SK-N-SH (cell line): ENCODE measurements around the gene MACROD1. TPM values are rescaled to one million over a fixed set of nuclear protein-coding genes. Genes with fewer than 3 reads are reported as not detected.
A peak's percentile ranks its signal among the peaks of the same experiment; 100 is the strongest.

ENCODE experiments used
- CTCF ChIA-PET: fragments of 300-600, 350-600 bp; formaldehyde crosslinking; extraction: SDS; loops from one replicate; lab custom pipeline; 2021; lab: Yijun Ruan, JAX
- POLR2A ChIA-PET: fragments of 350-600 bp; sonication (Branson Sonifier 250); formaldehyde crosslinking; extraction: SDS; loops from one replicate; lab custom pipeline; 2020; ENCODE audit warnings: antibody characterized with exemption, inconsistent platforms; lab: Yijun Ruan, JAX
- DNase-seq: peaks from one replicate; pipeline ENCODE4 v3.0.0; 2012
- H2AFZ ChIP-seq: fragments of 200-600 bp; sonication (generic); 2 replicates; pipeline ENCODE4 v1.8.1; 2016; ENCODE audit warnings: antibody characterized with exemption, mild to moderate bottlenecking, low read depth
- H3F3A ChIP-seq: fragments of 200-600 bp; sonication (generic); replicated peaks from 2 replicates; pipeline ENCODE3; 2016; ENCODE audit warnings: antibody characterized with exemption, mild to moderate bottlenecking; ENCODE audit not compliant: insufficient read depth
- H3K27ac ChIP-seq, 2 experiments: fragments of 200-500 bp in 1 of 2; fragments of 200-600 bp in 1 of 2; sonication (Bioruptor generic) in 1 of 2; sonication (generic), shearing (Covaris generic) in 1 of 2; 2 replicates each; pipeline versions ENCODE4 v1.5.1 to v1.6.1; 2014 to 2016; ENCODE audit warnings: low read depth in 2 of 2, inconsistent platforms in 1 of 2, low read length in 1 of 2, mild to moderate bottlenecking in 1 of 2, mixed read lengths in 1 of 2
- H3K27me3 ChIP-seq: fragments of 200-600 bp; sonication (generic), shearing (Covaris generic); 2 replicates; pipeline ENCODE4 v1.6.1; 2016; ENCODE audit warnings: mixed run types; ENCODE audit not compliant: insufficient read depth
- H3K36me3 ChIP-seq, 2 experiments: fragments of 200-500 bp in 1 of 2; fragments of 200-600 bp in 1 of 2; sonication (Bioruptor generic) in 1 of 2; sonication (generic) in 1 of 2; replicated peaks in 1 of 2; 2 replicates each; pipeline versions ENCODE3 to v1.5.1; 2014 to 2016; ENCODE audit warnings: low read length in 1 of 2, mild to moderate bottlenecking in 1 of 2; ENCODE audit not compliant: insufficient read depth in 2 of 2, control insufficient read depth in 1 of 2
- H3K4me1 ChIP-seq, 2 experiments: fragments of 200-500 bp in 1 of 2; fragments of 200-600 bp in 1 of 2; sonication (Bioruptor generic) in 1 of 2; sonication (generic), shearing (Covaris generic) in 1 of 2; 2 replicates each; pipeline versions ENCODE4 v1.5.1 to v1.6.1; 2014 to 2016; ENCODE audit warnings: low read depth in 1 of 2, low read length in 1 of 2, mixed run types in 1 of 2; ENCODE audit not compliant: insufficient read depth in 2 of 2, control insufficient read depth in 1 of 2
- H3K4me2 ChIP-seq: fragments of 200-600 bp; sonication (generic), shearing (Covaris generic); 2 replicates; pipeline ENCODE4 v1.6.1; 2017; ENCODE audit warnings: mixed run types
- H3K4me3 ChIP-seq, 2 experiments: fragments of 200-500 bp in 1 of 2; fragments of 200-600 bp in 1 of 2; sonication (Bioruptor generic) in 1 of 2; sonication (generic), shearing (Covaris generic) in 1 of 2; 2 replicates each; pipeline versions ENCODE4 v1.5.1 to v1.8.1; 2014 to 2016; ENCODE audit warnings: low read depth in 2 of 2, inconsistent platforms in 1 of 2, low read length in 1 of 2, mild to moderate bottlenecking in 1 of 2, mixed read lengths in 1 of 2, moderate library complexity in 1 of 2
- H3K79me2 ChIP-seq: fragments of 200-600 bp; sonication (generic); 2 replicates; pipeline ENCODE4 v1.8.1; 2017; ENCODE audit warnings: mild to moderate bottlenecking; ENCODE audit not compliant: insufficient read depth
- H3K9ac ChIP-seq: fragments of 200-600 bp; sonication (generic); 2 replicates; pipeline ENCODE4 v1.6.1; 2017; ENCODE audit warnings: mixed run types
- H3K9me2 ChIP-seq: fragments of 200-600 bp; sonication (generic); 2 replicates; pipeline ENCODE4 v1.6.1; 2017; ENCODE audit warnings: mixed run types
- H3K9me3 ChIP-seq: fragments of 200-600 bp; sonication (generic); 2 replicates; pipeline ENCODE4 v1.6.1; 2017; ENCODE audit warnings: mixed run types, mild to moderate bottlenecking, moderate library complexity
- H4K20me1 ChIP-seq: fragments of 200-600 bp; sonication (generic); 2 replicates; pipeline ENCODE4 v1.6.1; 2017; ENCODE audit warnings: mild to moderate bottlenecking, mixed run types; ENCODE audit not compliant: insufficient read depth
- CHD2 ChIP-seq: fragments of 150-350 bp; IDR thresholded peaks from 2 replicates; pipeline ENCODE4 v1.6.1; 2018; ENCODE audit warnings: low read length; ENCODE audit not compliant: partially characterized antibody
- EP300 ChIP-seq, 2 experiments: IDR thresholded peaks; 2 replicates each; pipeline versions ENCODE4 v1.4.0 to v1.6.1; 2012; ENCODE audit warnings: borderline replicate concordance in 1 of 2, low read depth in 1 of 2, low read length in 1 of 2
- EZH2phosphoT487 ChIP-seq: fragments of 200-600 bp; sonication (generic); IDR thresholded peaks from 2 replicates; pipeline ENCODE4 v1.6.1; 2017; ENCODE audit warnings: low read depth, mixed run types, mild to moderate bottlenecking, antibody characterized with exemption, moderate library complexity, borderline replicate concordance
- FOSL2 ChIP-seq: IDR thresholded peaks from 2 replicates; pipeline ENCODE4 v1.4.0; 2012; ENCODE audit warnings: low read depth, mild to moderate bottlenecking, moderate library complexity, borderline replicate concordance
- FOXJ3 ChIP-seq: sonication (generic); formaldehyde crosslinking; IDR thresholded peaks from 2 replicates; pipeline ENCODE4 v1.5.1; 2020; ENCODE audit warnings: mild to moderate bottlenecking, missing genetic modification reagents
- FOXM1 ChIP-seq: IDR thresholded peaks from 2 replicates; pipeline ENCODE4 v1.4.0; 2012; ENCODE audit warnings: low read depth, mild to moderate bottlenecking
- GATA2 ChIP-seq: sonication (generic); formaldehyde crosslinking; IDR thresholded peaks from 2 replicates; pipeline ENCODE4 v1.5.0; 2020; ENCODE audit warnings: mild to moderate bottlenecking, missing genetic modification reagents
- JUND ChIP-seq: IDR thresholded peaks from 2 replicates; pipeline ENCODE4 v1.4.0; 2012
- MEF2A ChIP-seq: IDR thresholded peaks from 2 replicates; pipeline ENCODE4 v1.4.0; 2012; ENCODE audit warnings: low read depth, borderline replicate concordance
- MXI1 ChIP-seq: IDR thresholded peaks from 2 replicates; pipeline ENCODE4 v1.6.1; 2012; ENCODE audit warnings: mild to moderate bottlenecking, low read depth, low read length, improper control_type of control experiment
- NFIC ChIP-seq: IDR thresholded peaks from 2 replicates; pipeline ENCODE4 v1.4.0; 2012; ENCODE audit warnings: borderline replicate concordance
- PBX3 ChIP-seq: IDR thresholded peaks from 2 replicates; pipeline ENCODE4; 2012
- POLR2AphosphoS5 ChIP-seq: IDR thresholded peaks from 2 replicates; pipeline ENCODE4 v1.6.1; 2012; ENCODE audit warnings: low read depth, low read length
- RCOR1 ChIP-seq: fragments of 150-350 bp; IDR thresholded peaks from 2 replicates; pipeline ENCODE4 v1.6.1; 2017; ENCODE audit warnings: antibody characterized with exemption, low read length
- REST ChIP-seq: IDR thresholded peaks from 2 replicates; pipeline ENCODE4 v1.6.1; 2012; ENCODE audit warnings: mild to moderate bottlenecking, low read depth, low read length, moderate library complexity
- TAF1 ChIP-seq: IDR thresholded peaks from 2 replicates; pipeline ENCODE4 v1.6.1; 2012; ENCODE audit warnings: low read depth, mild to moderate bottlenecking, low read length, moderate library complexity, borderline replicate concordance
- TCF12 ChIP-seq: IDR thresholded peaks from 2 replicates; pipeline ENCODE4 v1.4.0; 2012
- TEAD4 ChIP-seq: IDR thresholded peaks from 2 replicates; pipeline ENCODE4 v1.4.0; 2012; ENCODE audit warnings: mild to moderate bottlenecking, borderline replicate concordance; ENCODE audit not compliant: insufficient read depth
- USF2 ChIP-seq: fragments of 150-350 bp; IDR thresholded peaks from 2 replicates; pipeline ENCODE4 v1.6.1; 2017; ENCODE audit warnings: antibody characterized with exemption, low read length, low read depth, borderline replicate concordance
- ZBTB33 ChIP-seq: IDR thresholded peaks from 2 replicates; pipeline ENCODE4 v1.4.0; 2012; ENCODE audit warnings: low read depth, borderline replicate concordance
- WGBS: methylation state at CpG from one replicate; pipeline ENCODE4 v1.1.6; 2017; ENCODE audit warnings: low lambda C conversion rate; 5-methylcytosine and 5-hydroxymethylcytosine counted together
- polyA plus RNA-seq, 3 experiments: library from polyadenylated mRNA; depleted of rRNA; stranded (reverse); fragments of >200 nt; gene quantifications; 2 replicates each; pipeline ENCODE4 v1.2.3, GENCODE V29; 2012
- TF ChIP-seq, protein P1 (sequence below): IDR thresholded peaks from 2 replicates; pipeline ENCODE4 v1.4.0; 2012; ENCODE audit warnings: low read depth, borderline replicate concordance
- TF ChIP-seq, protein P2 (sequence below): IDR thresholded peaks from 2 replicates; pipeline ENCODE4 v1.4.0; 2012; ENCODE audit warnings: low read depth

Gene MACROD1
- polyA plus RNA-seq, 1 of the 3 experiments (the other 2 are of a cell fraction) = 49.1 TPM

- H3K4me2 ChIP-seq = peak overlapping the region; percentile 74
- TF ChIP-seq ZBTB33 = no peak
- TF ChIP-seq FOSL2 = peak; percentile 49; the same call in 1 of the 2 replicates
- no peak for TF ChIP-seq FOXM1
- peak; percentile 92 for TF ChIP-seq MXI1
- TF ChIP-seq TCF12 = no peak; the same call in 1 of the 2 replicates
- no peak for TF ChIP-seq GATA2 (CRISPR knock-in tag)
- peak in 1 of 2 experiments; percentile 55; a peak in 2 of 4 replicates for TF ChIP-seq EP300 (IDR thresholded peaks at IDR 0.05; ENCODE audit: borderline replicate concordance in 1 of 2, low read depth in 1 of 2, low read length in 1 of 2)
- no peak; the same call in 1 of the 2 replicates for TF ChIP-seq REST
- TF ChIP-seq PBX3 = no peak
- TF ChIP-seq JUND = peak; percentile 44; the same call in 1 of the 2 replicates
- peak; percentile 54 for TF ChIP-seq CHD2
- peak; percentile 91 for TF ChIP-seq USF2
- peak; percentile 82; the same call in 1 of the 2 replicates for TF ChIP-seq MEF2A
- TF ChIP-seq EZH2phosphoT487 = no peak
- TF ChIP-seq RCOR1 = peak; percentile 60; the same call in 1 of the 2 replicates
- TF ChIP-seq POLR2AphosphoS5 = peak; percentile 96
- peak; percentile 86 for TF ChIP-seq TAF1
- TF ChIP-seq NFIC = no peak
- TF ChIP-seq, protein P1, sequence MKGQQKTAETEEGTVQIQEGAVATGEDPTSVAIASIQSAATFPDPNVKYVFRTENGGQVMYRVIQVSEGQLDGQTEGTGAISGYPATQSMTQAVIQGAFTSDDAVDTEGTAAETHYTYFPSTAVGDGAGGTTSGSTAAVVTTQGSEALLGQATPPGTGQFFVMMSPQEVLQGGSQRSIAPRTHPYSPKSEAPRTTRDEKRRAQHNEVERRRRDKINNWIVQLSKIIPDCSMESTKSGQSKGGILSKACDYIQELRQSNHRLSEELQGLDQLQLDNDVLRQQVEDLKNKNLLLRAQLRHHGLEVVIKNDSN = peak; percentile 98
- TF ChIP-seq TEAD4 = no peak
- TF ChIP-seq, protein P2, sequence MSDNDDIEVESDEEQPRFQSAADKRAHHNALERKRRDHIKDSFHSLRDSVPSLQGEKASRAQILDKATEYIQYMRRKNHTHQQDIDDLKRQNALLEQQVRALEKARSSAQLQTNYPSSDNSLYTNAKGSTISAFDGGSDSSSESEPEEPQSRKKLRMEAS = peak; percentile 92
- no peak for TF ChIP-seq FOXJ3 (CRISPR knock-in tag)
Measured at GRCh38 chr11:64181506-64182411, 15.8 kb upstream of the MACROD1 start.

More at GRCh38 chr11:64181506-64182411, 15.8 kb upstream of the MACROD1 start:
- no peaks in the 10 kb centered on the region for H3K9me3 ChIP-seq
- no peaks in the 10 kb centered on the region for H3K27me3 ChIP-seq
- WGBS = 56% methylated on average over 11 of the region's 17 CpGs
- no peaks in the 10 kb centered on the region for H3K9me2 ChIP-seq
- H3K79me2 ChIP-seq = peaks cover 39% of the 10 kb centered on the region
- peak; percentile 88 for DNase-seq
- peak overlapping the region; percentile 74 to 92 for H3K27ac ChIP-seq
- no peaks in the 10 kb centered on the region for H4K20me1 ChIP-seq
- H3K4me3 ChIP-seq = peak overlapping the region; percentile 17 to 49; a peak in 3 of 4 replicates
- ChIA-PET CTCF (interaction anchor here (0.6 to 2.8 kb wide), 10 partner anchors 16 to 549 kb away, joined by 3 to 9 read pairs (median 3); partner anchors contain the start of genes KCNK4, MACROD1, NUDT22 and TRPT1), POLR2A (interaction anchor here (0.7 to 1.3 kb wide), 7 partner anchors 10 to 364 kb away, joined by 3 to 5 read pairs (median 3); partner anchors contain the start of genes KCNK4, NUDT22, RCOR2 and TRPT1)
- peak overlapping the region; percentile 53; the same call in 1 of the 2 replicates for H3K9ac ChIP-seq
- H3K4me1 ChIP-seq = peaks cover 14 to 31% of the 10 kb centered on the region in 2 experiments; a peak in 3 of 4 replicates
- H3F3A ChIP-seq = peaks cover 26% of the 10 kb centered on the region
- no peaks in the 10 kb centered on the region for H3K36me3 ChIP-seq
- H2AFZ ChIP-seq = peak overlapping the region; percentile 69
